IPS-18c (cell line): ENCODE results near the gene VSIG10L2.

Experiments
- H3K4me3 ChIP-seq: 2 replicates; pipeline ENCODE4 v1.7.0; 2013; ENCODE audit warnings: low read depth, mild to moderate bottlenecking, low read length, moderate library complexity; ENCODE audit not compliant: insufficient read depth
- H3K9me3 ChIP-seq: one replicate; pipeline ENCODE4 v1.6.1; 2013; ENCODE audit warnings: mild to moderate bottlenecking, low read length, moderate library complexity; ENCODE audit not compliant: control insufficient read depth, insufficient read depth

VSIG10L2 gene

DNA sequence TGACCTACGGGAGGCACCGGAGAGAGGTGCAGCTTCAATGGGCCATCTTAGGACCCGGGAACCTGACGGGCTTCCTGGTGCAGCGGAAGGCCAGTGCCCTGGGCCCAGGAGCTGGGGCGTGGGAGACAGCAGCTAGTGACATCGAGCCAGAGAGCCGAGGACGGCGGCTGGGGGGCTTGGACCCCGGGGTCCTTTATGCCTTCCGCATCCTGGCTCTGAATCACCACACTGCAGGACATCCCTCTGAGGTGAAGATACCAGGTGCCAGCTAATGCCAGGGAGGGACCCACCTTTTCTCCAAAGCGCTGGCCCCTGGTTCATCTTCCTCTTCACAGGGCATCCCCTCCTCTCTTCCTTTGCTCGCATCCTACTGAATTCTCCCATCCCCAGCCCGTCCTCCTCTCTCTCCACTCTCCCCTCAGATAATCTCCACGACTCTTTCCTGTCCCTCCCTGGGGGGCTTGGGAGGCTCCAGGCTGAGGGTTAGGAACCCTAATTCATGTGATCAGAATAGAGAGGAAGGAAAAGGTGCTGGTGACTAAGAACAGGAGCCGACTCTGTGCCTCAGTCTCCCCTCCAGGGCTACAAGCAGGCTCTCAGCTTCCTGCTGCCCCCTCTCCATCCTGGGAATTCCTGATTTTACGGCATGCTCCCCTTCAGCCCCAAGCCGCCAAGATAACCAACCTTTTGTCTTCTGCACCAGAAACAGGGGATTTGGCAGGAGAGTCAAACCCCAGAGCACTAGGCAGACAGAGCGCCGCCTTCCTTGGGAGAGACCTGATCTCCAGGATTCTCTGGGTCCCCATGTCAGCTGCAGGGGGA, 8.5 kb downstream of the VSIG10L2 start:
- Histone ChIP-seq H3K4me3 (no peak overlapping the region), H3K9me3 (peaks cover 2% of the 10 kb centered on the region)

DNA sequence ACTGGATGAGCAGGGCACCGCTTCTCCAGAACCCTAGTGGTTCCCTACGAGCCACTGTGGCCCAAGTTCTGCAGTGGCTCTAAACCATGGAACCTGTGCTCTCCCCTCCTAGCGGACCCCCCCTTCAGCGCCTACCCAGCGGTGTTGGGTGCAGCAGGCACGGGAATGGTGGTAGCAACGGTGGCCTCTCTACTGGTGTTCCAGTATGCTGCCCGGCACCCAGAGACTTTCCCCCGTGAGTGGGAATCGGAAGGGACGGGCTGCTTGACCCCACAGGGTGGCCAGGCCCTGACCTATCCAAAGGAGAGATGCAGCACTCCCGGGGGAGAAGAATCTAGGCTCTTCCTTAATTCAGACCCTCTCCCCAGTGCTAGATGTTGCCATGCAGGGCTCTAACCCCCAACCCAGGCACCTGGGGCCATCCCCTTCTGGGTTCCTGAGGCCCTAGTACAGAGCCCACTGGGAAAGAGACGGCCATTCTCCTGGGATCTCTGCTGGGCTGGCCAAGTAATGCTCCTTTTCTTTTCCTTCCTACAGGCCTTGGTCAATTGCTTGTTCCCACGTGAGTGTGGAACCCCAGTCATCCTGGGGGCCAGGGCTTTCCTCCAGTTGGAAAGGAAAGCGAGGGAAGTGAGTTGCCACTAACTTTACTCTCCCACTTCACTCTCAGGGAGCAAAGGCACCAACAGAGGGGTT, 9.2 kb downstream of the VSIG10L2 start:
- Histone ChIP-seq H3K9me3 (peaks cover 2% of the 10 kb centered on the region), H3K4me3 (no peak overlapping the region)

DNA sequence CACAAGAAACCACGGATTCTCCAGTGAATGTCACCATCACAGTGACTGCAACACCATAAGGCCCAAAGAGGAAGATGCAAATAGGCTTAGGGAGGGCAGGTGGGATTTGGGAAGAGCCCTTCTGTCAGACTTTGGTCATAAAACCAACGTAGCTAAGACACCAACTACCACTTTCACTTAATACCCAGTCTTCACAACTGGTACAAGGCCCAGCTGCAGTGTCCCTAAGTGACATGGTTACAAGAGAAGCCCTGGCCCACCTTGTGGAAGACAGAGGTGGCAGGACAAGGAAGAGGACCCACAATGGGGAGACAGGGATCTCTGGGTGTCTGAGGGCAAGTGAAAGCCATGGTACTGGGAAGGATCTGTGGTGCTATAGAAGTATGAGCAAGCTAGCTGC, 10.0 kb downstream of the VSIG10L2 start:
- Histone ChIP-seq H3K4me3 (no peak overlapping the region), H3K9me3 (peaks cover 2% of the 10 kb centered on the region)

DNA sequence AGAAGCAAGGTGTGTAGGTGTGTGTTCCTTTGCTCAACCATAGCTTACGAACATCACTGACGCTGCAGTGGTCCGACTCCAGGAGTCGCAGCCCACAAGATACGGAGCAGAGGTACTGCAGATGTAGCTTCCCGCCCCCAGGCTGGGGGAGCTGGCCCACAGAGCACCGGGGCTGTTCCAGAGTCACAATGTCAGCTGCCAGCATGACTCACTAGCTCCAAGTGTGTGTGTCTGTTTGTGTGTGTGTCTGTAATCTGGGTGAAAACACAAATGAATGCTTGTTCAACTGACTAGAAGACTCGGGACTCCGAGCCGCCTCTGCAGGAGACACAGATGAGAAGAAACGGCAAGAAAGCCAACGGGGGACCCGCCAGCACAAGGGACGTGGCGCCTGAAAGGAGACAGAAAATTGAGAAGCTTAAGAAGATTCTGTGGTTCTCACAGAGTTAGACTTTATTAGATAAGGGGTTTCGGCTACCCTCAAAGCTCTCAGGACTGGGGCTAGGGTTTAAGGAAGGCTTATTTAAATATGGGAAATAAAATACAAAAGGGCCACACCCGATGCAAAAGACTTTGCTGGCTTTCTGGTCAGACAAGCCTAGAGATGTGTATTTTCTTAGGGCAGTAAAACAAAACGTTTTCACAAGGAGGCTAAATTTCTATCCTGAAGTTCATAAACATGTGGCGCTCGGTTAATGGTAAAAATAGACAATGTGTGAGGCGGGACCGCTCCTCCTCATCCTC, 10.7 kb downstream of the VSIG10L2 start:
- H3K9me3 ChIP-seq, result peaks cover 2% of the 10 kb centered on the region

DNA sequence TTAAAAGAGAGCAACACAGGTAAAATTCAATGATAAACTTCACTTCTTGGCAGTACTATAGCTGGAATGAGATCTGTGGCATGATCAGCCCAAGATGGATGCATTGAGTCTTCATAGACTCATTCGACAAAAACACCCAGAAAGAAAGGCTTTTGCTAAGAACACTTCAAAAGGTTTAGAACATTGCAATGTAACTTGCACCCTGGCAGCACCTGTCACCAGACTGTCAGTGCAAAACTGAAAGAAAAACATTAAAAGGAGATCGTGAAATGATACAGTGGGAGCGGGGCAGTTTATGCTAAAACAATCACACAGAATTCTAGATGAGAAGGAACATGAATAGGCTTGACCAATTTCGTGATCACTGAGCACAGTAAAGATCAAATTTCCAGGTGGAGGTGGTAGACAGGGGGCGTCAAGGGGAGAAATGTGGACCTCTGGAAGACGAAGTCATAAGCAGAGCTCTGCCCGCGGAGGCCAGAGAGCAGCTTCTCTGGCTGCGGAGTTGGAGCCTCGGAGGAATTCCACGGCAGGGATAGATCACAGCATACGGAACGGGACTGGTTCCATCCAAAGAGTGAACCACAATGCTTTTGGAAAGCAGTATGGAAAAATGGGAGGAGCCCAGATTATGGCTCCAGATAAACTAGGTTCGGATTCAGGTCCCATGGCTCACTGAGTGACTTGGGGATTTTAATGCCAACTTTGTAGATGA, 11.9 kb downstream of the VSIG10L2 start:
- Histone ChIP-seq H3K4me3 (no peak overlapping the region), H3K9me3 (peaks cover 2% of the 10 kb centered on the region)

More for the DNA sequence above, 10.7 kb downstream of the VSIG10L2 start:
- H3K4me3 ChIP-seq, result no peak overlapping the region

DNA sequence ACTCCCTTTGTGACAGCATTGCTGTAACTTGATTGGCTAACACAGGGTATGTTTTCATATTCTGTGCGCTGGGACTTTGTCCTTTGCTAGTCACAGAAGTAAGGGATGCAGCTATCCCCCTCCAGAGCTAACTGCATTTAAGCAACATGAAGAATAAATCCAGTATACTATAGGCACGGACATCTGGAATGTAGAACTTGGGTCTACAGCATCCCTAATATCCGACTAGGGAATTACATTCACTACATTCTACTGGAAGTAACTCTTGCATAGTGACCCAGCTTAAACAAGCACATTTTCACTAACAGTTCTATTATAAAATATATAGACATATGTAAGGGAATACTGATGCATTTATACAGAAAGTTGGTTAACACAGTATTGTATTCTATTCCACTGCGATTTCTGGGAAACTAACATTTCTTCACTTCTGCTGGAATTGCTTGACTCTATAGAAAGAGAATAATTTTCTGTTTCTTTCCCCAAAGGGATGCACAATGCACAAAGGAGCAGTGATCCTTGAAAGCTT, 13.1 kb downstream of the VSIG10L2 start:
- peaks cover 2% of the 10 kb centered on the region for H3K9me3 ChIP-seq
- H3K4me3 ChIP-seq, result no peak overlapping the region

DNA sequence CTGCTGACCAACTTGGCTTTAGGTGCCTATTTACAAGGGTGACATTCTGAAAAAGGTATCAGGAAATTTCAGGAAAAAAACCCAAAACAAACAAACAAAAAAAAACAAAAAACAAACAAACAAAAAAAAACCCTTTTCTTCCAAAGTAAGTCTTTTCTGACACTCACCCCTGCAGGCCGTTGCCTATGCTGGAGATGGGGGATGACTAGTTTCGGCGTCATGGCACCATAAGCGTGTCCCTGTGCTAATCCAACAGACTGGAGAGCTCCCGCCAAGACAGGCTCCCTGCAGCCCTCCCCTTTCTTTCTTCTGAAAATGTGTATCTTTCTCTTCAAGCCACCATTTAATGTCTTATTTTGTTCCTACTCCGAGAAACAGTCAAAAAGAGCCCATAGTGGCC, 13.7 kb downstream of the VSIG10L2 start:
- Histone ChIP-seq H3K4me3 (no peak overlapping the region), H3K9me3 (no peaks in the 10 kb centered on the region)

DNA sequence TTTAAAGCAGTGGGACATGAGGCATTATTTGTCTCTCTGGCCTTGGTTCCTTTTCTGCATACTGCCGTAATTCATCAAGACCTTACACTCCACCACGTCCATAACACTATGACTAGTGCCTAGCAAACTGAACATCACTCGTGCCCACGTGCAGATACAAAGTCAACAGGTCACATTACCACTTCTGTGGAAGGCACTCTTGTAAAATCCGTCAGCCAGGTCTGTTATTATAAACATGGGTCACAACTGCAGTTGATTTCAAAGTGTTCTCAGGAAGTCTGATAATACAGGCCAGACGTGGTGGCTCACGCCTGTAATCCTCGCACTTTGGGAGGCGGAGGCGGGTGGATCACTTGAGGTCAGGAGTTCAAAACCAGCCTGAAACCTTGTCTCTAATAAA, 14.1 kb downstream of the VSIG10L2 start:
- Histone ChIP-seq H3K4me3 (no peak overlapping the region), H3K9me3 (no peaks in the 10 kb centered on the region)

DNA sequence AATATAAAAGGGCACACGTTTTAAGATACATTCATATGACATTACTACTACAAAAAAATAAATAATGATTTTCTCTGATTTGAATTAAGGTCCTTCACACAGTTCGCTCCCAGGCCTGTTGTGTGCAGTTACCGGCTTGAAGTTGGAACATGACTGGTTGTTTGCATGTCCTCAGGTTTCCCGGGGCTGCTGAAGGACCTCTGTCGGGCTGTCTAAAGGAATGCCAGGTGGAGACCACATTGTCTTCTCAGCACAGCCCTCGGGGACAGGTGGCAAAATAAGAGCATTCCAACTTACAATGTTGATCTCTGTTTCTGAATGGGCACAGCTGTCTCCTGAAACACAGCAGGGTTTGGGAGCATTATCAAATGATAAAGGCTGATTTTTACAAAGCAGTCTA, 14.9 kb downstream of the VSIG10L2 start:
- Histone ChIP-seq H3K4me3 (no peak overlapping the region), H3K9me3 (no peaks in the 10 kb centered on the region)

DNA sequence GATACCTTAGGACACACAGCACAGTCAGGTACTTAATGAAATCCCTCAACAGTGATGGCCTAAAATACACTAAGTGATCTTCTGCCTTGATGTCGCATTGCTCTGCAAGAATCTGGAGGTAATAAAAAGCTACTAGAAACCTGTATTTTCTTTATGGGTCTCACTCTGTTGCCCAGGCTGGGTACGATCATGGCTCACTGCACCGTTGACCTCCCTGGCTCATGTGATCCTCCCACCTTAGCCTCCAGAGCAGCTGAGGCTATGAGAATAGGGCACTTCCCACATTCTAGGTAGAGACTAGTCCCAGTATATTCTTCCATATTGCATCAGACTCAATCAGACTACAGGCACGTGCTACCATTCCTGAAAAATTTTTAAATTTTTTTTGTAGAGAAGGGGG, 21.7 kb downstream of the VSIG10L2 start:
- no peaks in the 10 kb centered on the region for H3K9me3 ChIP-seq
- no peak overlapping the region for H3K4me3 ChIP-seq

DNA sequence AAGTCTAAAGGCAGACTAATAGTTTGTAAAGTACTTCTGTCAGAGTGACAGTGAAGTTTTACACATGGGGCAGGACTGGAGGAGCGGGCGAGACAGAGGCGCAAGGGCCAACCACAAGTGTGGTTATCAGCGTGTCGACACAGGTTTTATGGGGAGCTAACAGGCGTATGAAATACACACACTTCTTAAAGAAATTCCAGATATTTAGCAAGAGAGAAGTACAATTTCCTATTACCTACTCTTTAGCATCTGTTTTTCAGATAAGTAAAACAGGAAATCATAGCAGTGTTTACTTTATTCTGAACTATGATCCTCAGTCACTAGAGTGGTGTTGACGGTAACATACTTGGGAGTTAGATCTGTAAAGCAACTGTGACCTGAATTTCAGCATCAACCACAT, 22.5 kb downstream of the VSIG10L2 start:
- Histone ChIP-seq H3K9me3 (no peaks in the 10 kb centered on the region), H3K4me3 (no peak overlapping the region)

DNA sequence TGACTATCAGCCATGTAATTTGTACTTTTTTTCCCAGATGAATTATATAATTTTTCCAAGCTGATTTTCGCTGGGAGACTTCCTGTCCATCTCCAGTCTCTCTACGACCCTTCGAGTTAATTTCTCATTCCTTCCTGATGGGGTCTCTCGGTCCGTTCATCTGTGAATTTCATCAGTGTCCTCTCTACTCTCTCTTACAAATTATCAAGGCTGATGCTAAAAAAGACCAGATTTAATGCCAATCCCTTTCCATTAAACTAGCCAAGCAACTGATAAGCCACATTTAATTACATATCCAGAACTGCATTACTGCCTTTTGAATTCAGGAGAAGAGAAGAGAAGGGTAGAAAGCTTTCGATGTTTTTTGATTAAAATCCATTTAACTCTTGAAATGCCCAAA, 25.8 kb downstream of the VSIG10L2 start:
- no peaks in the 10 kb centered on the region for H3K9me3 ChIP-seq

DNA sequence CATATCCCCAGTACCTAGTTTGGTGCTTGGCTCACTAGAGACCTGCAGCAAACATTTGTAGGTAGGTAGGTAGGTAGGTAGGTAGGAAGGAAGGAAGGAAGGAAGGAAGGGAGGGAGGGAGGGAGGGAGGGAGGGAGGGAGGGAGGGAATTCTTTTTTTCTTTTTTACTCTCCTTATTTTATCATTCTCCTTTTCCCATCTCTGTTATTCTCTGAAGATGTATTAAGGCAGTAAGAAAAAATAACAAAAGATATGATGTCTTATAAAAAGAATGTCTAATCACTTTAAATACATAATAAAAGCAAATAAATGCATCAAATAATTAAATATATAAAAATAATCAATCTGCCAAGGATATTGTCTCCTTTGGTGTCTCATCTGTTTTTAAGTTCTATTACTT, 28.4 kb downstream of the VSIG10L2 start:
- H3K4me3 ChIP-seq, result no peak overlapping the region
- H3K9me3 ChIP-seq, result no peaks in the 10 kb centered on the region

More for the DNA sequence above, 25.8 kb downstream of the VSIG10L2 start:
- H3K4me3 ChIP-seq, result no peak overlapping the region

DNA sequence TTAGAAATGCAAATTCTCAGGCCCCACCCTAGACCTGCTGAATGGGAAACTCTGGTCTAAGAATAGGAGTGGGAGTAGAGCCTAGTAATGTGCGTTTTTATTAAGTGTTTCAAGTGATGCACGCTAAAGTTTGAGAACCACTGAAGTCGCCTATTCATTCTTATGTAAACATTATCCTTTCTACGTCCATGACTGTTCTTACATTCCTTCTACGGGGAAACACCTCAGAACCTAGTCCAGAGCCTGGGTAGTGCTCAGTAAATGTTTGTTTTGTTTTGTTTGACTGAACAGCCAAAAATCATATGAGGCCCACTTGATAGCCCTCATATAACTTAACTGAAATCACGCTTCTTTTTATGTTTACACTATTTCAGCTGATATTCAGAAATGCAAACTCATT, 29.8 kb downstream of the VSIG10L2 start:
- no peaks in the 10 kb centered on the region for H3K9me3 ChIP-seq
- H3K4me3 ChIP-seq, result no peak overlapping the region

DNA sequence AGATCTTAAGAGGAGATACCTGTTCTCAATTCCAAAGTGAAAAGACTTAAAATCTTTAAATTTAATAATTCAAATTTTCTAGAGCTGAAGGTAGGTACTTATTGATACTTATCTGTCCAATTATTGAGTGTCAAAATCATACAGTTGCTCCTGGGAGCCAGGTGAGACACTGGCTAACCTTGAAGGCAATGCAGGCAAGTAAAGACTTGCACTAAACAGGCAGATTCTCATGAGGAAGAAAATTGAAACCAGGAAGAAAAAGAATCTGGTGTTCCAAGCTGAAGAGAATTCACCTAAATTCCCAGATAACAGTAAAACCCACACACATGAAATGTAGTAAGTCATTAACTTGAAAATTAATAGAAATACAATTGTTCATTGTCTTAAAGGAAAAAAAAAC, 30.3 kb downstream of the VSIG10L2 start:
- Histone ChIP-seq H3K9me3 (no peaks in the 10 kb centered on the region), H3K4me3 (no peak overlapping the region)

DNA sequence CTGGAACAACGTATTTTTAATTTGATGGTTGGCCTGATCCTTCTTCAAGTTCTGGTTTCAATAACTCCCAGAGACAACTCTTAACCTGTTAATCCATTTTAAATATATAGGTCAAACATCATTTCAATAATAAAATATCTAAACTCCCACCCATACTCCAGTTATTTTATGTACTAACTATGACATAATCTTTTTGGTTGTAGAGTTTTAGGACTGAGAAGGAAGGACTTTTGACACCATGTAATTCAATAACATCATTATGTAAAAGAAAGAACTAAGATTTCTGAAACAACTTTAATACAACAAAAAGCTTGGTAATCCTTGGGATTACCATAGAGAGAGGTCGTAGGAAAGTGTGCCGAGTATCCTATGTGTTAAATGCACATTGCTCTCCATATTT, 31.5 kb downstream of the VSIG10L2 start:
- no peaks in the 10 kb centered on the region for H3K9me3 ChIP-seq
- no peak overlapping the region for H3K4me3 ChIP-seq

DNA sequence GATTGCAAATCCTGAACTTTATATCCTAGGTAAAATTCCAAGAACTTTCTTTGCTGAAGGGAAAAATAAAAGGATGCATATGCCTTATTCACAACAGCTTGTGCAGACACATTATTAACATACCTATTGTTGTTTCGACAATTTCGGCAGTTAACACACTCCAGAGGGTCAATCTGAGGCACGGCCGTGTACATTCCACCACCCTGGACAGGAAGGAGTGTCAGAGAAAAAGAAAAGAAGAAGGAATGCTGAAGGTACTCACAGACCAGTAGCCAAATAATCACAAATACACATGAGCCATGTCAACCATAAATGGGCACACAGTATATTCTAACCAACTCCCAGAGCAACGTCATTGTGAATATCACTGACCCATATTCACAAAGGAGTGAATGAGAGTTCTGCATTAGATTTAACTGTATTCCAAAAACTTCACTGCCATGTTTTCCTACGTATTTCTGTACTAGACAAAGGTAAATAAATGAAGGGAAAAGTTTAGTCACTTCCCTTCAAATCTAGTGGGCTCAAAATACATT, 32.4 kb downstream of the VSIG10L2 start:
- H3K9me3 ChIP-seq, result no peaks in the 10 kb centered on the region
- H3K4me3 ChIP-seq, result no peak overlapping the region
